GM18526 (cell line): ENCODE data around the gene ITK.

Experiments
- POLR2A ChIP-seq: IDR thresholded peaks from 3 replicates; pipeline ENCODE4 v1.6.1; 2011; ENCODE audit not compliant: insufficient read length; ENCODE audit errors: extremely low read depth

Gene ITK

DNA sequence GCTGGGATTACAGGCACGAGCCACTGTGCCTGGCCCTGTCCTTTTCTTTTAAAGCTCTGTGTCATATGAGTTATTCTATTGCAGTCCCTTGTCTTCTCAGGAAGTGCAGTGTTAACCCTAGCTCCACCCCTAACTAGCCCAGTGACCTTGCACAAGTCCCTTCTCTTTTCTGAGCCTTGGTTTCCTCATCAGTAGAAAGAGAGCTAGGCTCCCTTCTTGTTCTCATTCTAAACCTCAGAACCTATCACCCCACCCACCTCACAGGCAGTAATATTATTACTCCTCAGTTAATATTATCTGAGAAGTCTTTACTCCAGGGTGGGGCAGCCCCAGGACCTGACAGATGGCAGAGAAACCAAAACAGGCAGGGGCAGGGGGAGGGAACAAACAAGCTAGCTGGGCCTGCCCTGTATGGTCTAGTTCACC is 92.5 kb downstream of the ITK start:
- TF ChIP-seq POLR2A: peak; percentile 13

GRCh38 chr5:157275403-157275802 is 94.8 kb downstream of the ITK start:
- no peak for TF ChIP-seq POLR2A

DNA sequence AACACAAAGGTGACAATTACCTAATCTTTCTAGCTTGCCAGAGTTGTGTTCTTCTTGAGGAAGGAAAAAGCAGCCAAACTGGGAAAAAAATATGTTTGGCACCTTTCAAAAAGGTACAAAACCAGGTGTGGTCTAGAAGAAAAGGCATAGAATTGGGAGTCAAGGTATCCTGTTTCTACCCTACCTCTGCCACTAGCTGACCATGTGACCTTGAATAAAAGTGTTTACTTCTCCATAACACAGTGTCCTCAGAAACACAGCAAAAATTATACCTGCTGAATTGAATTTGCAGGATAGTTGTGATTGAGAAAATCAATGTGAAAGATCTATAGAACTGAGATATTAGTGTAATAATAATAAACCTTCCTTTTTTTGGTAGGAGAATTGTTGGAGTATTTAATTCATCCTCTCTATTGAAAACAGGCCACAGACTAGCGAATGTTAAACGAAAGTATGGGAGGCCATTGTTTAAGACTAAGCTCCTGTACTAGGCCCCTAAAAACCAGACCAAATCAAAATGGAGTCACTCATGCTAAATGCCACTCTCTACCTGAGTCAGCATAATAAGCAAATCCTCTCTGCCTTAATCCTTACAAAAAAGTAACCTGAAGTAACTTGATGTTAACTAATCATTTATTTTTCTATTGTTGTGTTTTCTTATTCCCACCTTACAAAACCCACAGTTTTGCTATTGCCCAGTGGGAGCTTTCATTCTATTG is 97.8 kb downstream of the ITK start:
- no peak for TF ChIP-seq POLR2A

DNA sequence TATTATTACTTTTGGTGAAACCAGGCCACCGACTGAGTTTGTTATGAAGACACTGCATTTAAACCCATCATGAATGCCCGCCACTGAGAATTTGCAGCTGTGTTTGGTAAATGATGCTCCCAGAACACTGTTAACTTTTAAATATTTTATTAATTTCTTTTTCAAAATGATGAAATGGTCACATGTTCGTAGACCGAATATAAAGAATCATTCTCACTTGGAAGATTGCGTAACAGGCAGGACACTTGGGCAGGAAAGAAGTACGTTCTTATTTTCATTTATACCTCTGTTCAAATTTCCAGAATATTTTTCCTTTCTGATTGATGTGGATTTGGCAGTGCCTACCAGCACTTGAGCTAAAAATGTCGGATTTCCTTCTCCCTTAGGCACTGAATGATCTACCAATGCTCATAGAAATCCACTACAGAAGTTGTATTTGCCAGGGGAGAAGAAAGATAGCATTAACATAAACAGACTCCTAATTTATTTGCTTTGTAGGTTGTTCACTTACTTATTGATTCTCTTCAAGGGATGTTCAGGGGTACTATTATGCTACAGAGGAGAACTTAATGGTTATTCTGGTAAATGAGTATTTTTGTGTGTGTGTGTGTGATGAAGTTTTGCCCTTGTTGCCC is 99.1 kb downstream of the ITK start:
- no peak for TF ChIP-seq POLR2A

GRCh38 chr5:157280927-157281326 is 100.3 kb downstream of the ITK start:
- no peak for TF ChIP-seq POLR2A

- no peak for TF ChIP-seq POLR2A
Observed at GRCh38 chr5:157282150-157282549, 101.5 kb downstream of the ITK start.

DNA sequence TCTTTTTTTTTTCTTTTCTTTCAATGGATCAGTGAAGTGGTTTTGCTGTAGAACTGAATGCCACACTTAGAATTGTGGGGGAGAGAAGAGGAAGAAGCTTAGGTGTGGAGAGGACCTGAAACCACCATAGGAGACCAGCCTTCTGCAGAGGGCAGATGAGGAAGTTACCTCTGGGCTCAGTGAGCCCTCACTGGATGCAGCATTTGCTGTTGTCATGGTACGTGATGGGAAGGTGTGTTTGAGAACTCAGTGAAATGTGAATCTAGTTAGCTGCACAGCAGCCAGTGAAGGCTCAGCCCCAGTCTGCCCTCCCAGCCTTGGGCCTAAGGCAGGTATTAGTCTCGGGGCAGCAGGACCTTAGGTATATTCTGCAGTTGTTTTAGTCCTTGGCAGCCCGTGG is 102.8 kb downstream of the ITK start:
- no peak for TF ChIP-seq POLR2A

DNA sequence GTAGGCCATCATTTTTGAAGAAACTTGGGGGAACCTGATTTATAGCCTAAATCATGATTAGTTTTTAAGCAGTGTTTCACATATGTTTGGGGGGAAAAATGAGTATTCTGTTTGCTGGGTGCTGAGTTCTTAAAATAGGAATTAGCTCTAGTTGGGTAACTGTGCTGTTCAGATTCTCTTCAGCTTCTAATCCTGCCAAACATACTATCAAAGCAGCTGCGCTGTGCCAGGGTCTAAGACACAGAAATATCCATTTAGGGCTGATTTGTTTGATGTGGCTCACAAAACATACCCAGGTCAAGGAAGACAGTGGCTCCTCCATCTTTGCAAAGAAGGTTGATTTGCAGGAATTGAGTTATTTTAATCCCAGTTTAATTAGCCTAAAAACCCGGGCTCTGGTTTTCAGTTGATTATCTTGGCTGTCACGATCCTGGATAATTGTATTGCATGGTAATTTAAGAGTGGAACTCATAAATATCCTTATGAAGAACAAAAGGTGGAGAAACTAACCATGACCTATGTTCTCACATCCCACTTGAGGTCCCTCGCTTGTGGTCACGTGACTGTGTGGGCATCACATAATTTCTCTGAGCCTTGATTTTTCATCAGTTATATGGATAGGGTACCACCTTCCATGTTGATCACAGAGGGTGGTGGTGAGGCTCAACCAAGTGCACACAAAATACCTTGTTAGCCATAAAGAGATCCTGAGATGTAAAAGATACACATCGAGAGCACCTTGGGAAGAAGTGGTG is 104.0 kb downstream of the ITK start:
- no peak for TF ChIP-seq POLR2A

DNA sequence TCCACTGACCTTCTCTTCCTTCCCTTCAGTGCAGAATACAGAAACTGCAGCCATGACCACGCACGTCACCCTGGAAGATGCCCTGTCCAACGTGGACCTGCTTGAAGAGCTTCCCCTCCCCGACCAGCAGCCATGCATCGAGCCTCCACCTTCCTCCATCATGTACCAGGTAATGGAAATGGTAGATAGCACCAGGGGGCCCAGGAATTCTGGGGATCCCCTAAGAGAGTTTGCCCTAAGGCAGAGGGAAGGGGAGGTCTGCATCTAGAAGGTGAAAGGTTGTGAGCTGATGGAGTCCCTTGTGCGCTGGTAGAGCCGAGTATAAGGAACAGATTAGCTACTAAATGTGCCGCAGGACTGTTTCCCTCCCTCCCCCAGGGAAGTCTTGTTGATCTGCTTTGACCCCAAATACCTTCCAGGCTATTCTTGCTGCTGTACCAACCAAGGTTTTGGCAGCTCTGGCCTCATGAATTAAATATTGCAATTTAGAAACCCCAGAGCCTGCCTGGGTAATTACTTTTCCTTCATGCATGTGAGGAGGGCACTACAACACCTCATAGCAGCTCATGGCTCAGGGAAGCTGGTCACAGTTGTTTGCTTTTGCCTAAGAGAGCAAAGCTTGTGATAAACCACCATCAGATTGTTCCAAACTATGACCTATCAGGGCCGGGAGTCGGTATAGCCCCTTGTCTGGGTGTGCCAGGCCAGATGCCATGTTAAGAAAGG is 104.8 kb downstream of the ITK start:
- no peak for TF ChIP-seq POLR2A

GRCh38 chr5:157286761-157287211 is 106.1 kb downstream of the ITK start:
- TF ChIP-seq POLR2A: no peak

DNA sequence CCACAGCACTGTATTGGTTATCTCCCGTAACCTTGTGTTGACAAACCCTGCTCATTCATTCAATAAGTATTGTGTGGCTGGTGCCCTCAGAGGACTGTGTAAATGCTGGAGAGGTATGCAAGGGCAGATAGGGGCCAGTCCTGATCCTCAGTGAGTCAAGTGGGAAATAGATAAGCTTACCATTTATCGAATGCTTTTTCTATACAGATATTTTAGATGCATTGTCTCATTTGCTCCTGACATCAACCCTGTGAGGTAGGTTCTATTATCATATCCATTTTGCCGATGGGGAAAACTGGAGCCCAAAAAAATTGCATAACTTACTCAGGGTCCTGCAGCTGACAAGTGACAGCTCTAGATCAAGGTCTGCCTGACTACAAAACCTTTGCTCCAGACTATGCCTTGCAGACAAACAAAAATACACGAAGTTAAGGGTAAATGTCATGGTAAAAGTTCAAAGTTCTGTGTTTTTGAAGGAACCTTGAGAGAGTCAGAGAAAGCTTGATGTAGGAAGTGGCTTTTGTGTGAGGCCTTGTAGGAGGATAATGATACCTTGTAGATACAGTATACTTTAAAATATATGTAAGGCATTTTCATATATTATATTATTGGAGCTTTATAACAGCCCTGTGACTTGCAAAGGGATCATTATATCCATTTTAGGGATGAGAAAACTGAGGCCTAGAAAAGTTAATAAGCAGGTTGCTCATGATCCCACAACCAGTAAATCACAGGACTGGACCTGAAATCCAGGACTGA is 107.9 kb downstream of the ITK start:
- TF ChIP-seq POLR2A: no peak

GRCh38 chr5:157289164-157289819 is 108.7 kb downstream of the ITK start:
- TF ChIP-seq POLR2A: no peak

DNA sequence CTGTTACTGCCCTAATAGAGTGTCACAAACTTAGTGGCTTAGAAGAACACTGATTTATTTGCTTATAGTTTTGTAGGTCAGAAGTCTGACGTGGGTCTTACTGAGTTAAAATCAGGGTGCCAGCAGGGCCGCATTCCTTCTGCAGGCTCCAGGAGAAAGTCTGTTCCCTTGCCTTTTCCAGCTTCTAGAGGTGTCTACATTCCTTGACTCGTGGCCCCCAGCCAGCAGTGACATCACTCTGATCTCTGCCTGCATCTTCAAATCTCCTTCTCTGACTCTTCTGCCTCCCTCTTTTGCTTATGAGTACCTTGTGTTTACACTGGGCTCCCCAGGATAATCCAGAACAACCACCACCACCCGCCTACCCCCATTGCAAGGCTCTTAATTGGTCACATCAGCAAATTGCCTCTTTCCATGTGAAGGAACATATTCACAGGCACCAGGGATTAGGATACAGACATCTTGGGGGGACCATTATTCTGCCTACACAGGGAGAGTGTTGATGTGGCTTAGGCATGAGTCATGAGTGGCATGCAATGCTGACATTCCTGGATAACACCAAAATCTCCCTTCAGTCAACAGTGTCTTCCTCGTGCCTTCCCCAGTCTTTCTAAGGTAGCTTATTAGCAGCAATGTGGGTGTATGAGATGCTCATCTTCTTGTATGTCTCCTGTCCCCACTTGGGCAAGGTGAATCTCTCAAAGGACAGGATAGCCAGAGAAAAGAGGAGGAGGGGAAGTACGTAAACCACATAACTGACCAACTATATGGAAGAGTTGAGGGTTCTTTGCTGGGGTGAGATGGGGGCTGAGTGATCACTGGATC is 109.7 kb downstream of the ITK start:
- TF ChIP-seq POLR2A: no peak
